ENCODE data around the gene RAD9A.

RAD9A gene

GRCh38 chr11:67415501-67416304, 23.9 kb downstream of the RAD9A start, which contains the start of gene CARNS1:
CARNS1 (plus strand) TSS chr11:67415678; CDS start chr11:67416200, 522 bp downstream.
- Histone ChIP-seq H3K27ac (ENCODE audit: low read depth, low read length) (no peak within 1 kb of the TSS), H3K9me3 (ENCODE audit: control insufficient read depth in 5 of 5, low read length in 5 of 5) (no peaks in the 10 kb centered on the region), H3K36me3 (ENCODE audit: control insufficient read depth in 5 of 5, insufficient read depth in 5 of 5, low read length in 5 of 5) (no peaks in the 10 kb centered on the region), H3K4me3 (ENCODE audit: low read depth in 1 of 5, low read length in 5 of 5) (peak within 1 kb of the TSS in 1 of 5 donors; percentile 37), H3K4me1 (ENCODE audit: control insufficient read depth in 5 of 5, insufficient read depth in 5 of 5, low read length in 5 of 5) (peaks cover 0 to 39% (median 33%) of the 10 kb centered on the region in 5 donors), H3K9ac (ENCODE audit: low read length in 5 of 5) (no peak within 1 kb of the TSS), H3K27me3 (ENCODE audit: control insufficient read depth in 5 of 5, insufficient read depth in 4 of 5, low read length in 5 of 5) (peaks cover 27 to 40% (median 30%) of the 10 kb centered on the region in 5 donors)

GRCh38 chr11:67416416-67417335, 24.9 kb downstream of the RAD9A start:
- Histone ChIP-seq H3K9me3 (ENCODE audit: control insufficient read depth in 5 of 5, low read length in 5 of 5) (no peaks in the 10 kb centered on the region), H3K9ac (ENCODE audit: low read length in 5 of 5) (peak overlapping the region in 1 of 5 donors; percentile 51), H3K36me3 (ENCODE audit: control insufficient read depth in 5 of 5, insufficient read depth in 5 of 5, low read length in 5 of 5) (no peaks in the 10 kb centered on the region), H3K27ac (ENCODE audit: low read depth, low read length) (no peak overlapping the region), H3K4me1 (ENCODE audit: control insufficient read depth in 5 of 5, insufficient read depth in 5 of 5, low read length in 5 of 5) (peaks cover 0 to 42% (median 36%) of the 10 kb centered on the region in 5 donors), H3K27me3 (ENCODE audit: control insufficient read depth in 5 of 5, insufficient read depth in 4 of 5, low read length in 5 of 5) (peaks cover 17 to 31% (median 22%) of the 10 kb centered on the region in 5 donors), H3K4me3 (ENCODE audit: low read depth in 1 of 5, low read length in 5 of 5) (no peak overlapping the region)

- Histone ChIP-seq H3K9ac (ENCODE audit: low read length in 5 of 5) (peak overlapping the region in 1 of 5 donors; percentile 51), H3K36me3 (ENCODE audit: control insufficient read depth in 5 of 5, insufficient read depth in 5 of 5, low read length in 5 of 5) (no peaks in the 10 kb centered on the region), H3K27me3 (ENCODE audit: control insufficient read depth in 5 of 5, insufficient read depth in 4 of 5, low read length in 5 of 5) (peaks cover 10 to 23% (median 14%) of the 10 kb centered on the region in 5 donors), H3K4me1 (ENCODE audit: control insufficient read depth in 5 of 5, insufficient read depth in 5 of 5, low read length in 5 of 5) (peaks cover 0 to 42% (median 36%) of the 10 kb centered on the region in 5 donors), H3K9me3 (ENCODE audit: control insufficient read depth in 5 of 5, low read length in 5 of 5) (no peaks in the 10 kb centered on the region), H3K4me3 (ENCODE audit: low read depth in 1 of 5, low read length in 5 of 5) (no peak overlapping the region), H3K27ac (ENCODE audit: low read depth, low read length) (no peak overlapping the region)
Observed at GRCh38 chr11:67417425-67417824, 25.6 kb downstream of the RAD9A start.

- Histone ChIP-seq H3K4me1 (ENCODE audit: control insufficient read depth in 5 of 5, insufficient read depth in 5 of 5, low read length in 5 of 5) (peaks cover 0 to 42% (median 36%) of the 10 kb centered on the region in 5 donors), H3K9ac (ENCODE audit: low read length in 5 of 5) (no peak overlapping the region), H3K27me3 (ENCODE audit: control insufficient read depth in 5 of 5, insufficient read depth in 4 of 5, low read length in 5 of 5) (peaks cover 0 to 12% (median 4%) of the 10 kb centered on the region in 5 donors), H3K36me3 (ENCODE audit: control insufficient read depth in 5 of 5, insufficient read depth in 5 of 5, low read length in 5 of 5) (no peaks in the 10 kb centered on the region), H3K27ac (ENCODE audit: low read depth, low read length) (no peak overlapping the region), H3K9me3 (ENCODE audit: control insufficient read depth in 5 of 5, low read length in 5 of 5) (no peaks in the 10 kb centered on the region), H3K4me3 (ENCODE audit: low read depth in 1 of 5, low read length in 5 of 5) (no peak overlapping the region)
Observed at GRCh38 chr11:67418476-67419281, 26.9 kb downstream of the RAD9A start.

DNA sequence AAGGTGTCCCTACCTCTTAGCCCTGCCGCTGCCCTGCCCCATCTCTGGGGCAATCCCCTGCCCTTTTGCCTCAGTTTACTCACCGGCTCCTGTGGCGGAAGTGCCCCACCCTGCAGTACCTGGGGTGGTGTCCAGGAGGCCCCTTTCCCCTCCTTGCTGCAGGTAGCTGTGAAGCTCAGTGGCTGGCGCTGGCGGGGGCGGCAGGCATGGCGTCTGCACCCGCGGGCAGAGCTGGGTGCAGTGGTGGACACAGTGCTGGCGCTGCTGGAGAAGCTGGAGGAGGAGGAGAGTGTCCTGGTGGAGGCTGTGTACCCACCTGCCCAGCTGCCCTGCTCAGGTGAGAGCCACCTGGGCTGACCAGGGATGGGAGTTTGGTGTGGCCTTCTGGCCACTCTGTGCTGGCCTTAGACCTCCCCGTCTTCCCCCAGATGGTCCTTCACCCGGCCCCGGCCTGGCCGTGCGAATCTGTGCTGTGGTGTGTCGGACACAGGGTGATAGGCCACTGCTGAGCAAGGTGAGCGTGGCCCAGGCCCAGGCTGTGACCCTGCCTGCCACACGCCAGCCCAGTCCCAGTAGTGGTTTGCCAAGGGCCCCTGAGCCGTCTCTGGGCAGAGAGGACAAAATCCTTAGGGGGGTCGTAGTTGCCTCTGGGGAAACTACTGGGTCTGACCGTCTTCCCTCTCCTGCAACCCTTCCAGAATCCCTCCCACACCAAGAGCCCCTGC, 27.7 kb downstream of the RAD9A start:
- Histone ChIP-seq H3K4me1 (ENCODE audit: control insufficient read depth in 5 of 5, insufficient read depth in 5 of 5, low read length in 5 of 5) (peaks cover 0 to 42% (median 36%) of the 10 kb centered on the region in 5 donors), H3K9ac (ENCODE audit: low read length in 5 of 5) (peak overlapping the region in 2 of 5 donors; percentile 30 to 69), H3K27me3 (ENCODE audit: control insufficient read depth in 5 of 5, insufficient read depth in 4 of 5, low read length in 5 of 5) (peaks cover 0 to 12% (median 4%) of the 10 kb centered on the region in 5 donors), H3K27ac (ENCODE audit: low read depth, low read length) (no peak overlapping the region), H3K4me3 (ENCODE audit: low read depth in 1 of 5, low read length in 5 of 5) (no peak overlapping the region), H3K9me3 (ENCODE audit: control insufficient read depth in 5 of 5, low read length in 5 of 5) (no peaks in the 10 kb centered on the region), H3K36me3 (ENCODE audit: control insufficient read depth in 5 of 5, insufficient read depth in 5 of 5, low read length in 5 of 5) (no peaks in the 10 kb centered on the region)

DNA sequence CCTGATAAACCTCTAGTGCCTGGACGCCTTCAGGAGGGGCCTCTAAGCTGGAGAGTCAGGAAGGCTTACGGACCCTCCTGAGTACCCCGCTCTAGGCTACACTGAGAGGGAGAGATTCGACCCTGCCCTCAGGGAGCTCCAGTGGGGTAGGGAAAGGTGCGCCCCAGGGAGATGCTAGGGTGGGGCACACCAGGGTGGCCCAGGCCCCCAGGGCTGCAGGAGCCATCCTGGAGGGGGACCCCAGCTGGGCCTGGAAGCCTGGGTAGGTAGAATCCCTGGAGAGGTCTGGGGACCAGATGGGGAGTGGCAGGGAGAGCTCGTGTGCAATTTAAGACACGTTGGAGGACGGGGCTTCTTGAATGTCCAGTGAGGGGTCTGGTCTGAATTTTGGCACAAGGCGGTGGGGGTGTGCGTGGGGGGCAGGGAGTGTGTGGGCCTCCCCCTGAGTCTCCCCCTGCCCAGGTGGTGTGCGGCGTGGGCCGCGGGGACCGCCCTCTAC, 28.4 kb downstream of the RAD9A start:
- Histone ChIP-seq H3K36me3 (ENCODE audit: control insufficient read depth in 5 of 5, insufficient read depth in 5 of 5, low read length in 5 of 5) (no peaks in the 10 kb centered on the region), H3K27ac (ENCODE audit: low read depth, low read length) (no peak overlapping the region), H3K27me3 (ENCODE audit: control insufficient read depth in 5 of 5, insufficient read depth in 4 of 5, low read length in 5 of 5) (peaks cover 0 to 5% (median under 1%) of the 10 kb centered on the region in 5 donors), H3K9ac (ENCODE audit: low read length in 5 of 5) (peak overlapping the region in 4 of 5 donors; percentile 36 to 75 (median 64)), H3K4me1 (ENCODE audit: control insufficient read depth in 5 of 5, insufficient read depth in 5 of 5, low read length in 5 of 5) (peaks cover 0 to 40% (median 32%) of the 10 kb centered on the region in 5 donors), H3K4me3 (ENCODE audit: low read depth in 1 of 5, low read length in 5 of 5) (peak overlapping the region in 4 of 5 donors; percentile 62 to 68 (median 66)), H3K9me3 (ENCODE audit: control insufficient read depth in 5 of 5, low read length in 5 of 5) (no peaks in the 10 kb centered on the region)

- Histone ChIP-seq H3K27ac (ENCODE audit: low read depth, low read length) (peak overlapping the region; percentile 37), H3K27me3 (ENCODE audit: control insufficient read depth in 5 of 5, insufficient read depth in 4 of 5, low read length in 5 of 5) (peaks cover 0 to 4% (median 0%) of the 10 kb centered on the region in 5 donors), H3K9ac (ENCODE audit: low read length in 5 of 5) (peak overlapping the region in 4 of 5 donors; percentile 36 to 75 (median 64)), H3K36me3 (ENCODE audit: control insufficient read depth in 5 of 5, insufficient read depth in 5 of 5, low read length in 5 of 5) (no peaks in the 10 kb centered on the region), H3K4me3 (ENCODE audit: low read depth in 1 of 5, low read length in 5 of 5) (peak overlapping the region in 4 of 5 donors; percentile 62 to 68 (median 66)), H3K4me1 (ENCODE audit: control insufficient read depth in 5 of 5, insufficient read depth in 5 of 5, low read length in 5 of 5) (peaks cover 0 to 38% (median 31%) of the 10 kb centered on the region in 5 donors), H3K9me3 (ENCODE audit: control insufficient read depth in 5 of 5, low read length in 5 of 5) (no peaks in the 10 kb centered on the region)
Observed at GRCh38 chr11:67420646-67421429, 29.1 kb downstream of the RAD9A start.

DNA sequence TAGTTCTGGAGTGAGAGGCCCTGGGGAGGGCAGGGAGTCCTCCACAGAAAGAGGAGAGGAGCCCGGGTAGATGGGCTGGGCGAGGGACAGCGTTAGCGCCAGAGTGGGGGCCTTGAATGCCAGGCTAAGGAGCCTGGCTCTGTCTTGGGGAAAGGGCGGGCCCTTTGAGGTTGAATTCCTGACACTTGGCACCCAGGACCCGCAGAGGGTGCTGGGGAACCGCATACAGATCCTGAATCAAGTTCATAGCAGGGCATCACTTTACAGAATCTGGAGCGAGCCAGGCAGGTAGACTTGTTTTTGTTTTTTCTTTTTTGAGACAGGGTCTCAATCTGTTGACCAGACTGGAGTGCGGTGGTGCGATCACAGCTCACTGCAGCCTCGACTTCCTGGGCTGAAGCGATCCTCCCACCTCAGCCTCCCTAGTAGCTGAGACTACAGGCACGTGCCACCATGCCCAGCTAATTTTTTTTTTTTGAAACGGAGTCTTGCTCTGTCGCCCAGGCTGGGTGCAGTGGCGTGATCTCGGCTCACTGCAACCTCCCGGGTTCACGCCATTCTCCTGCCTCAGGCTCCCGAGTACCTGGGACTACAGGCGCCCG, 29.7 kb downstream of the RAD9A start:
- no peak overlapping the region for H3K9ac ChIP-seq (ENCODE audit: low read length in 5 of 5)
- H3K27me3 ChIP-seq (ENCODE audit: control insufficient read depth in 5 of 5, insufficient read depth in 4 of 5, low read length in 5 of 5): no peaks in the 10 kb centered on the region
- H3K9me3 ChIP-seq (ENCODE audit: control insufficient read depth in 5 of 5, low read length in 5 of 5): no peaks in the 10 kb centered on the region
- H3K36me3 ChIP-seq (ENCODE audit: control insufficient read depth in 5 of 5, insufficient read depth in 5 of 5, low read length in 5 of 5): no peaks in the 10 kb centered on the region
- H3K4me1 ChIP-seq (ENCODE audit: control insufficient read depth in 5 of 5, insufficient read depth in 5 of 5, low read length in 5 of 5): peaks cover 0 to 32% (median 24%) of the 10 kb centered on the region in 5 donors
- H3K4me3 ChIP-seq (ENCODE audit: low read depth in 1 of 5, low read length in 5 of 5): peak overlapping the region in 3 of 5 donors; percentile 17 to 68 (median 43)
- H3K27ac ChIP-seq (ENCODE audit: low read depth, low read length): no peak overlapping the region

Data from subcutaneous abdominal adipose tissue (tissue), 5 donors.